ENCODE data around the gene CARS2.

CARS2 gene

DNA sequence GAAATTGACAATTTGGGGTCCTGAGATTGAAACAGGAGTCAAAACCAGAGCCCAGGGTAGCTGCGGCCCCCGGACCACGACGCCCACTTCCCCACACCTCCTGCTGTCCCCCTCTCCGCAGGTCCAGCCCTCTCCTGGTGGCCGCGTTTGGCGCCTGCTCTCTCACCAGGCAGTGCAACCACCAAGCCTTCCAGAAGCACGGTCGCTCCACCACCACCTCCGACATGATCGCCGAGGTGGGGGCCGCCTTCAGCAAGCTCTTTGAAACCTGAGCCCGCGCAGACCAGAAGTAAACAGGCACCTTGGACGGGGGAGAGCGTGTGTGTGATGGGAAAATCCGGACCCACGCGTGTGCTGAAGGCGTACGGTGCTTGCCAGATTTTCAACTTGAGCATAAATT is 67.7 kb downstream of the CARS2 start:
- Mint-ChIP-seq H3K4me3 (no peak overlapping the region), H3K27me3 (ENCODE audit: low read depth, poor library complexity) (no peaks in the 10 kb centered on the region), H3K36me3 (ENCODE audit: low read depth) (peaks cover 65% of the 10 kb centered on the region), H3K9me3 (no peaks in the 10 kb centered on the region), H3K27ac (peak overlapping the region; percentile 95), H3K4me1 (peaks cover 45% of the 10 kb centered on the region)
- no peak for DNase-seq
- TF ChIP-seq, protein P1, sequence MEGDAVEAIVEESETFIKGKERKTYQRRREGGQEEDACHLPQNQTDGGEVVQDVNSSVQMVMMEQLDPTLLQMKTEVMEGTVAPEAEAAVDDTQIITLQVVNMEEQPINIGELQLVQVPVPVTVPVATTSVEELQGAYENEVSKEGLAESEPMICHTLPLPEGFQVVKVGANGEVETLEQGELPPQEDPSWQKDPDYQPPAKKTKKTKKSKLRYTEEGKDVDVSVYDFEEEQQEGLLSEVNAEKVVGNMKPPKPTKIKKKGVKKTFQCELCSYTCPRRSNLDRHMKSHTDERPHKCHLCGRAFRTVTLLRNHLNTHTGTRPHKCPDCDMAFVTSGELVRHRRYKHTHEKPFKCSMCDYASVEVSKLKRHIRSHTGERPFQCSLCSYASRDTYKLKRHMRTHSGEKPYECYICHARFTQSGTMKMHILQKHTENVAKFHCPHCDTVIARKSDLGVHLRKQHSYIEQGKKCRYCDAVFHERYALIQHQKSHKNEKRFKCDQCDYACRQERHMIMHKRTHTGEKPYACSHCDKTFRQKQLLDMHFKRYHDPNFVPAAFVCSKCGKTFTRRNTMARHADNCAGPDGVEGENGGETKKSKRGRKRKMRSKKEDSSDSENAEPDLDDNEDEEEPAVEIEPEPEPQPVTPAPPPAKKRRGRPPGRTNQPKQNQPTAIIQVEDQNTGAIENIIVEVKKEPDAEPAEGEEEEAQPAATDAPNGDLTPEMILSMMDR (IDR thresholded peaks at IDR 0.05) = no peak

DNA sequence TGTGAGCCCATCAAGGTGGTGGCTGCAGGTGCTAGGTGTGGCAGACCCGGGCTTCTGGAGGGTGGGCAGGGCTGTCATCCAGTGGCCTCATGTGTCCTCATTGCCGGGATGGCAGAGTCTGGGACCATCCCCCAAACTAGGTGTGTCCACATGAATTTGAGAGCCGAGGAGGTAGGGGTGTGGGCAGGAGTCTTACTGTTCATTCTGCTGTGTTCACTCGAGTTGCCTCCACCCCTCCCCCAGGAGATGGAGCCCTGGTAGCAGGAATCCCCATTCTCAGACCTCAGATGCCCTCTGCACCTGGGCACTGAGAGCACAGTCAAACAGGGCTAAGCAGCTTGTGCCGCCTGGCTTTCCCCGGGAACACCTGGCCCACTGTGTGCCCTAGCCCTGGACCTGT is 68.2 kb downstream of the CARS2 start:
- Mint-ChIP-seq H3K27me3 (ENCODE audit: low read depth, poor library complexity) (no peaks in the 10 kb centered on the region), H3K9me3 (no peaks in the 10 kb centered on the region), H3K36me3 (ENCODE audit: low read depth) (peaks cover 65% of the 10 kb centered on the region), H3K4me3 (no peak overlapping the region), H3K27ac (no peak overlapping the region), H3K4me1 (peaks cover 40% of the 10 kb centered on the region)
- no peak for DNase-seq
- TF ChIP-seq, protein P1 (IDR thresholded peaks at IDR 0.05) = no peak

DNA sequence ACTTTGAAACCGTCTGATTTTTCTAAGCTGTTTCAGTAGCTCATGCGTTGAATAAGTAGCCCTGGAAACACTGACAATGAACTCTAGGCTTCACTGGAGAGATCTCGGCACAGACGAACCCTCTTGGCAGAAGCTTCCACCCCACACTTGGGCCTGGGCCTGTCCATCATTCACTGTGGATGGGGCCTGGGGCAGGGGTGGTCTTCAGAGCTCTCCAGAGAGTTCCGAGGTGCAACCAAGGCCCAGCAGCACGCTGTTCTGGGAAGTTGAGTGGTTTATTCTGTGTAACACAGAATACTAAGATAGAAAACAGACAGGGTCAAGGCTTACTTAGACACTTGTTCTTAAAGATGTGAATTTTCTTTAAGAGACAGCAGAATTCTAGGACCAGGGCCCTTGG is 68.6 kb downstream of the CARS2 start:
- no peak for DNase-seq
- Mint-ChIP-seq H3K27ac (no peak overlapping the region), H3K9me3 (peaks cover 2% of the 10 kb centered on the region), H3K4me3 (no peak overlapping the region), H3K4me1 (peaks cover 37% of the 10 kb centered on the region), H3K27me3 (ENCODE audit: low read depth, poor library complexity) (no peaks in the 10 kb centered on the region), H3K36me3 (ENCODE audit: low read depth) (peaks cover 69% of the 10 kb centered on the region)
- TF ChIP-seq, protein P1 (IDR thresholded peaks at IDR 0.05) = no peak

DNA sequence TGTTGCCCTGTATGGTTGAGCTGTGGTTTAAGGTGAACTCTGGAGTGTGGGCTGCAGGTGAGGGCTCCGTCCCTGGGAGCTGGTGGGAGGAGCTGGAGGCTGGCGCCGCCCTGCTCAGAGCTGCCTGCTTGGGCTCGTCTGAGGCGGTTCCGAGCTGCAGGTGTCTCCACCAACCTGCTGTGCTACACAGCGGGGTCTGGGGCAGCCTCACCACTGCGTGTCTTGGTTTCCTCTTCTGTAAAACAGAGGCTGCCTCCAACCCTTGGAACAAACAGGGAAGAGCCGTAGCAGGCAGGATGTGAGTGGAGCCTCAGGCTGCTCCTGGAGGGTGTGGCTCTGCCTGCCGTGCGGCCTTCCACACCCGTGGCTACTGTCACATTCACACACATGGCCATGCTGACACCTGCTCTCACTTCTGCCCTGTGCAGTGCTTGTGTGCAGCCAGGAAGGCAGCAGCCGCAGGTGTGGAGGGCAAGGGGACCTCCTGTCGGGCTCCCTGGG is 69.2 kb downstream of the CARS2 start:
- no peak overlapping the region for H3K27ac Mint-ChIP-seq
- no peak for DNase-seq
- no peak overlapping the region for H3K4me3 Mint-ChIP-seq
- peaks cover 6% of the 10 kb centered on the region for H3K9me3 Mint-ChIP-seq
- peaks cover 75% of the 10 kb centered on the region for H3K36me3 Mint-ChIP-seq (ENCODE audit: low read depth)
- H3K4me1 Mint-ChIP-seq = peaks cover 41% of the 10 kb centered on the region
- H3K27me3 Mint-ChIP-seq (ENCODE audit: low read depth, poor library complexity) = no peaks in the 10 kb centered on the region
- TF ChIP-seq, protein P1 (IDR thresholded peaks at IDR 0.05) = no peak

DNA sequence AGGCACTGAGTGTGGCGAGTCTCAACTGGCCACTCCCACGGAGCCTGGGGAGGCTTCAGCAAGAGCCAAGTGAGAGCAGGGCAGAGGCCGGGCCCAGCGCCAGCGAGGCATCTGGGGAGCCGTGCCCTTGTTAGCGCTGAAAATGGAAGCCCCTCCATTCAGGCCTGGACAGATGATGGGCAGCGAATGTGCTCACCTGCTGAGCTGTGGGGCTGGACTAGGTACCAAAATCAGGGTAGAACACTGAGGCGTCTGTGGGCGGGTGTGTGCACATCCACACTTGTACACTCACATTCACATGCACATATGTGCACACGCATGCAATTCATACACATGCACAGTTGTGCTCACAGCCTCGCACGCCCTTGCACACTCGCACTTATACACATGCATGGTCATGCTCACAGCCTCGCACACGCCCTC is 69.9 kb downstream of the CARS2 start:
- H3K4me1 Mint-ChIP-seq = peaks cover 36% of the 10 kb centered on the region
- DNase-seq = no peak
- no peak overlapping the region for H3K27ac Mint-ChIP-seq
- no peaks in the 10 kb centered on the region for H3K27me3 Mint-ChIP-seq (ENCODE audit: low read depth, poor library complexity)
- H3K9me3 Mint-ChIP-seq = peaks cover 6% of the 10 kb centered on the region
- TF ChIP-seq, protein P1 (IDR thresholded peaks at IDR 0.05) = no peak
- H3K4me3 Mint-ChIP-seq = no peak overlapping the region
- H3K36me3 Mint-ChIP-seq (ENCODE audit: low read depth) = peaks cover 77% of the 10 kb centered on the region

DNA sequence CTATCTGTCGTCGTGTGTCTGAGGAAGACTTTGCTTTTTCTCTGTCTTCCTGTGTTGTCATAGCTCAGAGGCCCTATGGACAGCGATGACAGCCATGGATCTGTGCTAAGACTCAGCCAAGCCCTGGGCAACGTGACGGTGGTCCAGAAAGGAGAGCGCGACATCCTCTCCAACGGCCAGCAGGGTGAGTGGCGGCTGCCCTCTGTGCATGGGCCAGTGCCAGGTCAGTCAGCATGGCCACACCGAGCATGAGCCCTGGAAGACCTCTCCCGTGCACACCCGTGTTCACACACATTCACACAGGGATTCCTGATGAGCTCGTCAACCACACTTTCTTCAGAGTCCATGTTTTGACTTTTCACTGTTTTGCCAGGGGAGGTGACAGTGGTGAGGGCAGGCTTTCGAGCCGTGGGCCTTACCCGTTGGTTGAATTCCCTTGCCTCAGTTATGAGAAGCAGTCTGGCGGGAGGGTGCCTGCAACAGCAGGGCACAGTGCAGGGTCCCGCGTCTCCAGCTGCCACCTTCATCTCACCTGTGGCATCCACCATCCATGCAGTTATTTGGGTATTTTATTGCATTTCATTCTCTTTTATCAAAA is 70.4 kb downstream of the CARS2 start:
- Mint-ChIP-seq H3K27me3 (ENCODE audit: low read depth, poor library complexity) (no peaks in the 10 kb centered on the region), H3K9me3 (peaks cover 6% of the 10 kb centered on the region), H3K4me3 (no peak overlapping the region), H3K4me1 (peaks cover 36% of the 10 kb centered on the region), H3K36me3 (ENCODE audit: low read depth) (peaks cover 77% of the 10 kb centered on the region), H3K27ac (no peak overlapping the region)
- TF ChIP-seq, protein P1 (IDR thresholded peaks at IDR 0.05) = no peak
- DNase-seq = no peak
